Measurements from ENCODE around the gene FTCD.
A peak's percentile ranks its signal among the peaks of the same experiment; 100 is the strongest.

The FTCD gene

DNA sequence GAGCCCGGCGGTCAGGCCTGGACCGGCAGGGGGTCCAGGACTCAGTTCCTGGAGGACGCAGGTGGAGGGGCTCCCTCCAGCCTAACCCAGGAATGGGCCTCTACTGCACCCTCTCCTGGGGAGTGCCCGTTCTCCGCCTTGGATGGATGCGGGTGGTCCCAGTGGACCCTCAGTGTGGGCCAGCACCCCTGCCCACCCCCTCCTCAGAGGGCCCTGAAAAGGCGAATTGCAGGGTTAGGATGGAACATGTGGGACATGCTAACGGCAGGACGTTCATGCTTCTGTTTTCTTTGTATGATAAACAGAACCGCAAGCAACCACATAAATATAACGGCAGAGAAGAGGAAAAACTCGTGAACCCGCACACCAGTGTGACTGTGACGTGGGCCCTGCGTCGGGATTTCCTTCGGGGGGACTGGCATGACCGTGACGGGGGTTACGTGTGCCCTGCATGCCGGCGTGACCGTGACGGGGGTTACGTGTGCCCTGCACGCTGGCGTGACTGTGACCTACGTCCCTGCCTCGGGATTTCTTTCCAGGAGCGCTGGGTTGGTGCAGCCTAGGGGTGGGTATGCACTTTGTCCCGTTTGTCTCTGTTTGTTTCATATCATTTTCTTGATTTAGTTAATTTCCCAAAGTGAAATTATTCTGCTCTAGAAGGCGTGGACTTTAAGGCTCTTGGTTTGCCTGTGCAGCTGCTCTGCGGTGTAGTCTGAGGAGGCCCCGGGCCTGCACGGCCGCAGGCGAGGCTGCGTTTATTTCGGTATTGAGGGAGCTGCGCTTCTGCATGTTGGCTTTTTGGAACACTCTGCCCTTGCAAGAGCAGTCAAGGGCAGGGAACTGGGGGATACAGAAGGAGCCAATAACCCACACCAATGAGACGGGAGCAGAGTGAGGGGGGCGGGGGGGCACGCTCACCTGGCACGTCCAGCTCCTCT is 3.1 kb downstream of the FTCD start:
- no peak for DNase-seq

DNA sequence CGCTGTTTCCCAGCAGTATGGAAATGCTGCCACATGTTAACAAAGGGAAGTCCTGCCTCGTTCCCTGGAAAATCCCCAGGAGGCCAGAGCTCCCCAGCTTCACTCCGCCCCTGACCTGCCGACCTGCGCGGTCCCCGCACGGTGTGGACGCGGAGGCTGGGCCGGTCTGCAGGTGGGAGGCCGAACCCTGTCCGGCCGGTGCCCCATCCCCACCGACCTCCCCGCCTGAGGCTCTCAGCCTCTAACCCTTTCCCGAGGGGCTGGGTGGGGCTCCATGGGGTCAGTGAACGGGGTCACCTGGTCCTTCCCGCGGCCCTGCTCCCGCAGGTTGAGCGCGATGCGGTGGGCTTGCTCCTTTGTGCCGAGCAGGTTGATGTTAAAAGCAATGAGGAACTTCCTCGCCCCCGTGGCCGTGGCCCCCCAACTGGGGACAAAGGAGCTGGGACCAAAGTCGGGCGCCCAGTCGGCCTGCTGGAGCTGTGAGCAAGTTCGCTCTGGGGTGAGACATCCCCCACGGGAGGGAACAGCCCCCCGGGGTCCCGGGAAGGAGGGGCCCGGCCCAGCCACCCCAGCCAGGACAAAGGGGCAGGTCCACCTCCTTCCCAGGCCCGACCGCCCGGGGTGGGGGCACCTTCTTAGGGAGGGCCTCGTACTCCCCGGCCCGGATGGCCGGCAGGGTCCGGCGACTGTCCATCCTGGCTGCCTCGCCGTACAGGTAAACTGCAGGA is 4.0 kb downstream of the FTCD start:
- no peak for DNase-seq

GRCh38 chr21:46150491-46151121 is 4.8 kb downstream of the FTCD start:
- no peak for DNase-seq

DNA sequence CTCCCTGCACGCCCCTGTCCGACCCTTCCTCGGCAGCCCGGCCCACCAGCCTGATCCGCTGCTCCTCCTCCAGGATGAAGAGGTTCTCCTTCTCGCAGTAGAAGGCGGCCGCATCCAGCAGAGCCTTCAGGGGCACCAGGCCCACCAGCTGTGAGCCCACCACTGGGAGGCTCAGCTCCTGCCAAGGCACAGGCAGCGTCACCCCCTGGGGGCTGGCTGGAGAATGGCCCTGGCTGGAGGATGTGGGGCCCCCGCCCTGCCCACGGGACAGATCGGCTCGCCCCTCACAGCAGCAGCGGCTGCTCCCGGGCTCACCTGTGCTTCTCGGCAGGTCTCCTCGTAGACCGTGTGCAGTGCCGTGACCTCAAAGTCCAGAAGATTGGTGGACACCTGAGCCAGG is 5.3 kb downstream of the FTCD start:
- DNase-seq, result no peak

GRCh38 chr21:46149205-46149901 is 6.0 kb downstream of the FTCD start:
- no peak for DNase-seq

DNA sequence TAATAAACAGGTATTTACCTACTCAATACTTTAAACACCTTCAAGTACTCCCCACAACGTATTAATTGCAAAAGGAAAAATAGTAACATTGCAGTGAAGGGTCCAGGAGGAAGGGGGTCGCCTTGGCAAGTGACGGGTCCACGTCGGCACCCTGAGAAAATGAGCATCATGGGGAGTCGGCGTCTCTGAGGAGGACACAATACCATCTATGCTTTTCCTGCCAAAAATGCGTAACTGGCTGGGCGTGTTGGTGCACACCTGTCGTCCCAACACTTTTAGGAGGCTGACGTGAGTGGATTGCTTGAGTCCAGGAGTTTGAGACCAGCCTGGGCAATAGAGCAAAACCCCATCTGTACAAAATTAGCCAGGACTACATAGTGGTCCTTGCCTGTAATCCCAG is 7.3 kb downstream of the FTCD start:
- no peak for DNase-seq

GRCh38 chr21:46147429-46147828 is 8.0 kb downstream of the FTCD start:
- DNase-seq, result peak; percentile 44

GRCh38 chr21:46146856-46147255 is 8.5 kb downstream of the FTCD start:
- DNase-seq, result no peak

DNA sequence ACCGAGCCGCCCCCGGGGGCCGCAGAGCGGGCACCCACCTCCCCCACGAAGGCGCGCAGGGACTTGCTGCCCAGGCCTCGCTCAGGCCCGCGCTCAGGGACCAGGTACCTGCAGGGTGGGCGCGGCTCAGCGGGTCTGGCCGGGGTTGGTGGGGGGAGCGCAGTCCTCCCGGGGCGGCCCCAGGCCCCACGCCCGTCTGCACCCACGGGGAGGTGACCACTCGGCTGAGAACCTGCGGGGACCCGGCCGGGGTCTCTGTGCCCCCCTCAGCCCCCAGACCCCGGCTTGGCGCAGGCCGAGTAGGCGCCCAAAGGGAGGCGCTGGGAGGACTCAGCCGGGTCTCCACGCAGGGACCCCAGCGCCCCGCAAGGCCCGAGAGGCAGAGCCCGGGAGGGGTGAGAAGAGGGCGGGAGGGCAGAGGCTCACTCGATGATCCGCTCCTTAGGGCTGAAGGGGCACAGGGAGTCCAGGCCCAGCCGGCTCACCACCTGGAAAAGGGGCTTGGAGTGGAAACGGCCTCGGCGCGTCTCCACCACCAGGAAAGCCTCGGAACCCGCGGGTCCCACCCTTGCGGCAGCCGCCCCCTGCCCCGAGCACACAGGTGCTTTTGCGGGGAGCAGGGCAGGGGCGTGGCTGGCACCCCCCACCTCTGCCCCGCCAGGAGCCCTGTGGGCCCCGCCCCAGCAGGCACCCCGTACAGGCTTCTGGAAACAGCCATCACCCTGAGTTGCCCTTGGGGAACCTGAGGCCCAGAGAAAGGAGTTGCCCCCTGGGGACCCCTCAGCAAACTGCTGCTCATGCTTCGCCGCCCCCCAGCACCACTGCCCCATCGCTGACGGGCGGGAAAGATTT is 9.3 kb downstream of the FTCD start:
- no peak for DNase-seq

GRCh38 chr21:46145159-46145839 is 10.1 kb downstream of the FTCD start:
- no peak for DNase-seq

DNA sequence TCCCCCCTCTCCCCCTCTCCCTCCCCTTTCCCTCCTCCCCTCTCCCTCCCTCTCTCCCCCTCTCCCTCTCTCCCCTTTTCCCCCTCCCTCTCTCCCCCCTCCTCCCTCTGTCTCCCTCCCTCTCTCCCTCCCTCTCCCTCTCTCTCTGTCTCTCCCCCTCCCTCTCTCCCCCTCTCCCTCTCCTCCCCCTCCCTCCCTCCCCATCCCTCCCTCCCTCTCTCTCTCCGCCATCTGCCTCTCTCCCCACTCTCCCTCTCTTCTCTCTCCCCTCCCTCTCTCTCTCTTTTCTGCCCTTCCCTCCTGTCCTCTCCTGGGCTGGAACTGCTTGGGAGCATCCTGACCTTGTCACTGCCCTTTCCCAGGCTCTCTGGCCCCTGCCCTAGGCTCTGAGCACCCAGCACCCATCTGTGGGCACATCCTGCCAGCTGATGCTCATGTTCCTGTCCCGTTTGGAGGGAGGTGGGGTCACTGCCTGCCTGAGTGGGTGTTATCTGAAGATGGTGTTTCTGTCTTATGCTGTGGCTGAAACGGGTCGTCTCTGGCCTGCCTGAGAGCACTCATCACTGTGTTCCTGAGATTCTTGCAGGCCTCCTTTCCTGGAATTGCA is 10.8 kb downstream of the FTCD start:
- DNase-seq, result no peak

GRCh38 chr21:46142582-46143473 is 12.6 kb downstream of the FTCD start:
- DNase-seq, result no peak

- no peak for DNase-seq
Observed at GRCh38 chr21:46141767-46142581, 13.4 kb downstream of the FTCD start.

GRCh38 chr21:46140352-46141003 is 14.9 kb downstream of the FTCD start:
- DNase-seq, result peak; percentile 33

DNA sequence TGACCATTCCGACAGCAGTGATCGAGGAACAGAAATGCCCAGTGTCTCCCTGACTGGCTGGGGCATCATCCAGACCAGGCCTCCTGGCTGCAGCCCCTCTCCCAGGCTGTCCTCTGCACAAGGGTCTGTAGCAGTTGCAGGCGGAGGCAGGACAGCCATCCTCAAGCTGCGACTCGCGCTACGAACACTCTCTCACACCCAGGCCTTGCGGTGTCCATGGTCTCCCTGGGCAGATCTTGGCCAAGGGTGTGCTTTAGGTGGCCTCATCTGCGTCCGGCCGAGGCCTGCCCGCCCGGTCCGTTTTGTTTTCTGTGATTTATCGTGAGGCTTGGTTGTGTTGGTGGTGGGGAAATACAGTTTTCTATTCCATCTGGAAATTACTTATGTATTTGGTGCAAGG is 15.7 kb downstream of the FTCD start:
- DNase-seq, result no peak

GRCh38 chr21:46138383-46138970 is 16.9 kb downstream of the FTCD start:
- DNase-seq, result no peak

- DNase-seq, result no peak
Observed at GRCh38 chr21:46137908-46138307, 17.5 kb downstream of the FTCD start.

DNA sequence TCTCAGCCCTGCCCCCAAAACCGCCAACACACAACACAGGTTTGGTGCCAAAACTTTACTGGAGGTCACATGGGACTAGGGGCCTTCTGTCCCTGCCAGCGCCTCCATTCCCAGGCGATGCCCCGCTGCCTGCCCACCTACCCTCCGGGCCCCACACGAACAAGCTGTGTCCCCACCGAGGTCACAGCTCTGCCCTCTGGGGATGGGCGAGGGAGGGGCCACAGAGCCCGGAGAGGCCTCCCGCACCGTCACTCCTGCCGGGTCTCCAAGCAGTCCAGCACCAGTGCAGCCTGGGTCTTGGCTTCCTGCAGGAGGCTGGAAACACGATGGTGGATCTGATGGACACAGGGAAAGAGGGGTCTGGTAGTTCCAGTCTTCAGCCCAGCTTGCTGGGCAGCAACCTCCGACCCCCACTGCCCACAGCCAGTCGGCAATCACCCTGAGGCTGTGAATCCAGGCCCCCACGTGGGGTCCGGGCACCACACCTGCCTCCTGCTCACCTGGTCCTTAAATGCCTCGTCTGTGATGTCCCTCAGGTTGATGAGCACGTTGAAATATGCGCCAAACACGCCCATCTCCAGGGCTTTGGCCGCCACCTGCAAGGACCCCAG is 18.5 kb downstream of the FTCD start:
- DNase-seq, result no peak

Measured in NCI-H69 (cell line).